ENCODE data around the gene MSL2.
"Not testable (repeated sequence)": the region's sequence is repeated elsewhere in the genome, so short reads cannot be mapped to it uniquely, and the experiment has no call there.

The MSL2 gene

DNA sequence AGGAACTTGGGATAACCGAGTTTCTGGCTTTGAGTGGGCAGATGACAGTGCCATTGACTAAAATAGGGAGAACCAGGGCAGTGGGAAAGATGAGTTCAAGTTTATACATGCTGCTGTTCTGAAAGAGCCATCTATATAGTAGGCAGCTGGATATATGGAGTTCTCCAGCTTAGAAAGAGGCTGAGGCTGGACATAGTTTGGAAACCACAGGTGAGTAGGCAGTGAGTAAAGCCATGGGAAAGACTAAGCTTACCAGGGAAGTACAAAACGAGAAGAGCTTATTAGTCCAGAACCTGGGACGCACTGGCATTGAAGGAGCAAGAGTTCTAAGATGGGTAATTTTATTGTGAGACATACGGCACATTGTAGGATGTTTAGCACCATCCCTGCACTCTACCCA is 54.2 kb downstream of the MSL2 start:
- H3K4me3 ChIP-seq (ENCODE audit: low read length), result no peak overlapping the region
- peak; percentile 89 for DNase-seq (ENCODE audit: low read depth)
- no peak for TF ChIP-seq CTCF (IDR thresholded peaks at IDR 0.05; ENCODE audit: insufficient read depth, low read depth, low read length, missing control alignments)

GRCh38 chr3:136141291-136141785 is 54.8 kb downstream of the MSL2 start:
- no peak overlapping the region for H3K4me3 ChIP-seq (ENCODE audit: low read length)
- peak; percentile 52 for DNase-seq (ENCODE audit: low read depth)
- TF ChIP-seq CTCF (IDR thresholded peaks at IDR 0.05; ENCODE audit: insufficient read depth, low read depth, low read length, missing control alignments), result no peak

DNA sequence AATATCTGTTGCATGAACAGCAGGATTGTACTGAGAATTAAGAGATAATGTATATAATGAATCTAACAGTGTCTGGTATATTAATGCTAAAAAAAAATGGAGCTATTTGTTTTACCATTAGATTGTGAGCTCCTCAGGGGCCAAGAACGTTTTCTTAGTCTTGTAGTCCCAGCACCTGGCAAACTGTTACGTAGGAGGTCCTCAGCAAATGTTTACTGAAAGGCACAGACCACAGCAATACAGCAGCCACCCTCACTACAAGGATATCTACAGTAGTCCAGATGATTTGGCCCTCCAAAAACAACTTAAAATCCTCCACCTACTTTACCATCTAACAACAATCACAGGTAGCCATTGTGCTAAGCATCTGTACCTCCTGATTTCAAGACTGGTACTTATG is 59.7 kb downstream of the MSL2 start:
- H3K4me3 ChIP-seq (ENCODE audit: low read length), result no peak overlapping the region
- DNase-seq (ENCODE audit: low read depth), result no peak
- TF ChIP-seq CTCF (IDR thresholded peaks at IDR 0.05; ENCODE audit: insufficient read depth, low read depth, low read length, missing control alignments), result no peak

DNA sequence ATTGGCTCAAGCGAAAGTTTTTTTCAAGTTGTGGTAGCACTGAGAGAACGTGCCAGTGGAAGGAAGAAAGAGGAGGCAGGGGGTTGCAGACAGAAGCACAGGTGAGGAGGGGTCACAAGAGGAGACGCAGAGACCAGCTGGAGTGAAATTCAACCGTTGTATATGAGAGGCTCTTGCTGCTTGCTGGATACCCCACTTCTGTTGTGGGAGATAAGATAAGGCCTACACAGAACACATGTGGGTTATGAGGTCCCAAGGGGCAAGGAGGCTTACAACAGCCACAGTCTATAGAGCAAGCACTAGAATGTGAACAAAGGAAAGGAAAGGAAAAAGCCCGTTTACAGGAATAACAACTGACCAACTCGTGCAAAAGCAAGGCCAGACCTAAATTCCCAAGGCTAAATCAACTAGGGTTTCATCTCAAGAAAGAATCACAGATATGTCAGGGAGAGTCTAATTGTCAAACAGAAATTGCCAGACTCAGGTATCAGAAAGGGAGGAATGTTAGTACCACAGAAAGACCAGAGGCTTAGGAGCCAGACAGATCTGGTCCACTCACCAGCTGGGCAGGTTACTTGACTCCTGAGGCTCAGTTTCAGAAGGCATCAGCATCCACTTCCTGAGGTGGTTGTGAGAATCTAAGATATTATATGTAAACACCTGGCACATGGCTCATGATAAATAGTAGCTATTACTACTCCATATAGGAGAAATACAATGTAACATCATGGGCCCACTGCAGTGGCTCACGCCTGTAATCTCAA is 60.9 kb downstream of the MSL2 start:
- no peak for DNase-seq (ENCODE audit: low read depth)

GRCh38 chr3:136134091-136134490 is 62.0 kb downstream of the MSL2 start:
- TF ChIP-seq CTCF (IDR thresholded peaks at IDR 0.05; ENCODE audit: insufficient read depth, low read depth, low read length, missing control alignments), result no peak
- no peak for DNase-seq (ENCODE audit: low read depth)
- H3K4me3 ChIP-seq (ENCODE audit: low read length), result no peak overlapping the region

More for the DNA sequence above, 60.9 kb downstream of the MSL2 start:
- no peak overlapping the region for H3K4me3 ChIP-seq (ENCODE audit: low read length)
- TF ChIP-seq CTCF (IDR thresholded peaks at IDR 0.05; ENCODE audit: insufficient read depth, low read depth, low read length, missing control alignments), result no peak

DNA sequence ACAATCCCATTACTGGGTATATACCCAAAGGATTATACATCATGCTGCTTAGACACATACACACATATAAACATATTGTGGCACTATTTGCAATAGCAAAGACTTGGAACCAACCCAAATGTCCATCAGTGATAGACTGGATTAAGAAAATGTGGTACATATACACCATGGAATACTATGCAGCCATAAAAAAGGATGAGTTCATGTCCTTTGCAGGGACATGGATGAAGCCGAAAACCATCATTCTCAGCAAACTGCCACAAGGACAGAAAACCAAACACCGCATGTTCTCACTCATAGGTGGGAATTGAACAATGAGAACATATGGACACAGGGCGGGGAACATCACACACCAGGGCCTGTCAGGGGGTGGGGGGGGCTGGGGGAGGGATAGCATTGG is 64.5 kb downstream of the MSL2 start:
- H3K4me3 ChIP-seq (ENCODE audit: low read length); DNase-seq (ENCODE audit: low read depth): not testable (repeated sequence)

GRCh38 chr3:136122006-136122405 is 74.1 kb downstream of the MSL2 start:
- DNase-seq (ENCODE audit: low read depth), result peak; percentile 54
- no peak for TF ChIP-seq CTCF (IDR thresholded peaks at IDR 0.05; ENCODE audit: insufficient read depth, low read depth, low read length, missing control alignments)
- no peak overlapping the region for H3K4me3 ChIP-seq (ENCODE audit: low read length)
